GM19397 (cell line): Measurements from ENCODE around the gene MVP.

Experiments
- ATAC-seq: cut with Tn5 transposase; IDR thresholded peaks from one replicate; pipeline ENCODE4 v1.9.1; 2021; ENCODE audit warnings: mild to moderate bottlenecking, moderate library complexity; ENCODE audit not compliant: unreplicated experiment

MVP gene

DNA sequence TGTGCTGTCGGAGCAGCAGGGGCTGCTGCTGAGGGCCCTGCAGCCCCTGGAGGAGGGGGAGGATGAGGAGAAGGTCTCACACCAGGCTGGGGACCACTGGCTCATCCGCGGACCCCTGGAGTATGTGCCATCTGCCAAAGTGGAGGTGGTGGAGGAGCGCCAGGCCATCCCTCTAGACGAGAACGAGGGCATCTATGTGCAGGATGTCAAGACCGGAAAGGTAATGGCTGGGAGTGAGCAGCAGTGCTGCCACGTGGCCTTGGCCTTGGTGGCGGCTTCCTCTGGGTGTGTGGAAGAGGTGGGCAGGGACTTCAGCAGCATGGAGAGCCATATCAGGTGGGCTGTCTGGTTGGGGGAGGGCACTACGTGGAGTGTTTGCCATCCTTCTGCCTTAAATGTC, 20.0 kb downstream of the MVP start:
- no peak for ATAC-seq

DNA sequence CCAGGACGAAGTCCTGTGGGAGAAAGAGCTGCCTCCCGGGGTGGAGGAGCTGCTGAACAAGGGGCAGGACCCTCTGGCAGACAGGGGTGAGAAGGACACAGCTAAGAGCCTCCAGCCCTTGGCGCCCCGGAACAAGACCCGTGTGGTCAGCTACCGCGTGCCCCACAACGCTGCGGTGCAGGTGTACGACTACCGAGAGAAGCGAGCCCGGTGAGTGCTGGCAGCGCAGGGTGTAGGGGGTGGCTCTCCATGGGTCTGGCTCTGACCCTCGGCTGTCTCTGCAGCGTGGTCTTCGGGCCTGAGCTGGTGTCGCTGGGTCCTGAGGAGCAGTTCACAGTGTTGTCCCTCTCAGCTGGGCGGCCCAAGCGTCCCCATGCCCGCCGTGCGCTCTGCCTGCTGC, 21.4 kb downstream of the MVP start:
- ATAC-seq, result no peak

DNA sequence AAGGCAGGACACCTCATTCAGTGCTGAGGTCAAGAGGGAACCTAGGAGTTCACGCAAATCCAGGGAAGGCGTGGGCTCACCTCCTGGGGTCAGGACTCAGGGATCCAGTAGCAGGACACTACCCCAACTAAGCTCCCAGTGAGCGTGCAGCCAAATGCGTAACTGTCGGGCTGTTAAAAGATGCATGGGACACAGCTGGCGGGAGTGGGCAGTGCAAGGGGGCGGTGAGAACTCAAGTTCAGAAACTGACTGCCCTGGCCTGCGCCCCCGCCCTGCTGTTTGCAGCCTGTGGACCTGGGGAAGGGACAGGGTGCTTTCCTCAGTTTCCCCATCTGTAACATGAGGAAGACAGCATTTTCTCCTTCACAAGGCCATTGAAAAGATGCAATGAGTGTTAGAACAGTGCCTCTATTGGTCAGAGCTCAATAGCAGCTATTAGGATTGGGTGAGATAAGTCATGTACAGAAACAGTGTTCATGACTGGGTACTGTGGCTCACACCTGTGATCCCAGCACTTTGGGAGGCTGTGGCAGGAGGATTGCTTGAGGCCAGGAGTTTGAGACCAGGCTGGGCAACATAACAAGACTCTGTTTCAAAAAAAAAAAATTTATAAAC, 22.6 kb downstream of the MVP start:
- ATAC-seq, result no peak

DNA sequence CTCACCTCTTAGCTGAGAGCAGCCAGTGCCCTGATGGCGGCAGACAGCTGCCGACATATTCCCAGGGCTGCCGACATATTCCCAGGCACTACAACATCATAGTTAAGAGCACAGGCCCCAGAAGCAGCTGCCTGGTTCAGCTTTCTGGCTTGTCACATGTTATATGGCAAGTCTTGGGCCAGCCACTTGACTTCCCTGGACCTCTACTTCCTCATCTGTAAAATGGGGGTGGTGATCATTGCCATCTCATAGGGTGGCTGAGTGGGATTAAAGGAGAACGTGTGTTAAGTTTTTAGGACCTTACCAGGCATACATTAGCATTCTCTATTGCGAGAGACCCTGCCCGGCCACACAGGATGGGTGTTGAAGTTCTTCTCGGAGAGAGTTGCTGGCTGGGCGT, 23.7 kb downstream of the MVP start:
- ATAC-seq, result no peak

DNA sequence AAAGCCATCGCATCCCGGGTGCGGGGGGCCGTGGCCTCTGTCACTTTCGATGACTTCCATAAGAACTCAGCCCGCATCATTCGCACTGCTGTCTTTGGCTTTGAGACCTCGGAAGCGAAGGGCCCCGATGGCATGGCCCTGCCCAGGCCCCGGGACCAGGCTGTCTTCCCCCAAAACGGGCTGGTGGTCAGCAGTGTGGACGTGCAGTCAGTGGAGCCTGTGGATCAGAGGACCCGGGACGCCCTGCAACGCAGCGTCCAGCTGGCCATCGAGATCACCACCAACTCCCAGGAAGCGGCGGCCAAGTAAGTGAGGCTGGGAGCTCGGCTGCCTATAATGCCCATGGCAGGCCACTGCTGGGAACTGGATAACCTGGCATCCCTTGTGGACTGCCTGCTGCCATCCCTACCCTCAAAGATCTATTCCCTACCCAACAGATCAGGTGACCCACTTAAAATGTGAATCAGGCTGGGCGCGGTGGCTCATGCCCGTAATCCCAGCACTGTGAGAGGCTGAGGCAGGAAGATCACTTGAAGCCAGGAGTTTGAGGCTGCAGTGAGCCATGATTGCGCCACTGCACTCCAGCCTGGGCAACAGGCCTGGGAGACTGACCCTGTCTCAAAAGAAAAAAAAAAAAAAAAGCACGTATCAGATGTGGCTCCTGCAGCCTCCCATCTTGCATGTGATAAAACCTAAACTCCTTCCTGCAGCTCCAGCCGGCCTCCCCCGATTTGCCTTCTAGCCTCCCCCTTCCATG, 24.5 kb downstream of the MVP start:
- no peak for ATAC-seq

DNA sequence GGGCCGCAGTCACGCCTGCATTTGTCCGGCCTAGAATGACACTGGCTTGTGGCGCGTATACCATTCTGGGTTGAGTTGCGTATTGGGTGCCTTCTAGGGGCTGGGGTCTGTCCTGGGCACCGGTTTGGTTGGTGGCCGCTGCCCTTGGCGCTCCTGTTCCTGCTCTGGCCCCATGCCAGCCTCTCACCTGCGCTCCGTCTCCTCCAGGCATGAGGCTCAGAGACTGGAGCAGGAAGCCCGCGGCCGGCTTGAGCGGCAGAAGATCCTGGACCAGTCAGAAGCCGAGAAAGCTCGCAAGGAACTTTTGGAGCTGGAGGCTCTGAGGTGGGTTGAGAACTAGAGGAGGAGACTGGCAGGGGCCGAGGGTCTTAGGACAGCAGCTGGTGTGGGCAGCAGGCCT, 25.4 kb downstream of the MVP start:
- ATAC-seq, result no peak

DNA sequence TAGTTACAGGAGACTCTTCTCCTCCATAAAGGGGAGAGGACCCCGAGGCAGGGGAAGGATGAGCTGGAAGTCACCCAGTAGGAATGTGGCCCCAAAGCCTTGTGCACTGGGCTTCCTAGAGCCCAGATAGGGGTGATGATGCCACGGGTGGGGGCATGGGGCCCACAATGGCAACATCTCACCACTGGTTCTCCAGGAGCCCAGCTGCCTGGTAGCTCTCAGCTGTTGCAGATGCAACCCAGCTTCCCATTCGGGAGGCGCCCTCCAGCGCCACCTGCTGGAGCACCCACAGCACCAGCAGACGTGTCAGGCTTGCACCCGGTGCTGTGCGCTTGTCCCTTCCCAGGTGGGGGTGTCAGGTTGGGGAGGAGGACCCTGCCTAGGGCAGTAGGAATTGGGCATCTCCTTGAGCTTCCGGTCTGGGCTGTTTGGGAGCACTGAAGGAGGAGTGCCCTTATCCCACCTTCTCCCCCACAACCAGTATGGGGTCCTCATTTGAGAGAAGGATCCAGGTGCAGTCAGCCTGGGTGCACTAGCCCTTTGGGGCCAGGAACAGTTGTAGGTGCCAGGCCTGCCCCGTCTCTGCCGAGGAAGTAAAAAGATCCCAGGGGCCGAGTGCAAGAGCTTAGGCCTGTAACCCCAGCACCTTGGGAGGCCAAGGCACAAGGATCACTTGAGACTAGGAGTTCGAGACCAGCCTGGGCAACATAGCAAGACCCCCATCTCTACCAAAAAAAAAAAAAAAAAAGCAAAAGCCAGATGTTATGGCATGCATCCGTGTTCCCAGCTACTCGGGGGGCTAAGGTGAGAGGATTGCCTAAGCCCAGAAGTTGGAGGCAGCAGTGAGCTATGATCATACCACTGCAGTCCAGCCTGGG, 28.4 kb downstream of the MVP start:
- ATAC-seq, result no peak

DNA sequence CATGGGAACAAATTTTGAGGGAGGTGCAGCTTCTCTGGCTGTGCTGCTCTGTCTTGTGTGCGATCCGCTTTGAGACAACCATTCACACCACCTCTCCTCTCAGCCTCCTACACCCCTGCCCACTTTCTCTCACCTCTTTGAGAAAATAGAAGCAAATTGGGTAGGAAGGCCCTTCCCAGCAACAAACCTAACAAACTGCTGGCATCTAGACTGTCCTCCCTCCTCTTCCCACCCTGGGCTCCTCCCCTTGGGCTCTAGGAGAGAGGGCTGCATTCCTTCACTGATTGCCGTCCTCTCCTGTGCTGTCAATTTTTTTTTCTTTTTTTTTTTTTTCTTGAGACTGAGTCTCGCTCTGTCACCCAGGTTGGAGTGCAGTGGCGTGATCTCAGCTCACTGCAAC, 29.2 kb downstream of the MVP start:
- ATAC-seq, result no peak

DNA sequence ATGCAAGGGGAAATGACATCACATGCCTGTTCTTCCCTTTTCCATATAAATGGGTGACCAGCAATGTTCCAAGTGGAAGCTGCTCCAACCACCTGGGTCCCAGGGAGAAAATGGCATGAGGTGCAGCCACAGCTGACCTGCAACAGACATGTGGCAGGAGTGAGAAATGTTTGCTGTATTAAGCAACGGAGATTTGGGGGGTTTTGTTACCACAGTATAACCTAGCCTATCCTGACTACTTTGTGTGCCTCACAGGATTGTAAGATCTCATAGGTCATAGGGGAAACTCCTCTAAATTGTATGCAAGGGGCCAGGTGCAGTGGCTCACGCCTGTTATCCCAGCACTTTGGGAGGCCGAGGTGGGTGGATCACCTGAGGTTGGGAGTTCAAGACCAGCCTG, 30.7 kb downstream of the MVP start:
- ATAC-seq, result no peak

DNA sequence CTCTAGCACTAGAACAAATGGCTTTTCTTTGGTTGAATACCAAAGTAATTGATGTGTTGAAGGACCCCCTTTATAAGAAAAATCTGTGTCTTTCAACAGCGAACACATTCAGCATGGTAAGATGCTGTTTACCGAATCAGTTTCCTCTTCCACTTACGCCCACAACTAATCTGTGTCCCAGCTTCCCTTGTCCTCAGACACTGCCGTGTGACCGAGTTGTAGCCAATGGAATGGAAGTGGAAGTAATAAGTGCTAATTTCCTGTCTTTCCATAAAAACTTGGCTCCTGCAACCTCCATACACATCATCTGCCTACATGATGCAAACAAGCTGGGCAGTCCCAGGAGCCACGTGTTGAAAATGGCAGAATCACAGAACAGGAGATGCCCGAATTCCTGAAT, 32.4 kb downstream of the MVP start:
- ATAC-seq, result no peak

DNA sequence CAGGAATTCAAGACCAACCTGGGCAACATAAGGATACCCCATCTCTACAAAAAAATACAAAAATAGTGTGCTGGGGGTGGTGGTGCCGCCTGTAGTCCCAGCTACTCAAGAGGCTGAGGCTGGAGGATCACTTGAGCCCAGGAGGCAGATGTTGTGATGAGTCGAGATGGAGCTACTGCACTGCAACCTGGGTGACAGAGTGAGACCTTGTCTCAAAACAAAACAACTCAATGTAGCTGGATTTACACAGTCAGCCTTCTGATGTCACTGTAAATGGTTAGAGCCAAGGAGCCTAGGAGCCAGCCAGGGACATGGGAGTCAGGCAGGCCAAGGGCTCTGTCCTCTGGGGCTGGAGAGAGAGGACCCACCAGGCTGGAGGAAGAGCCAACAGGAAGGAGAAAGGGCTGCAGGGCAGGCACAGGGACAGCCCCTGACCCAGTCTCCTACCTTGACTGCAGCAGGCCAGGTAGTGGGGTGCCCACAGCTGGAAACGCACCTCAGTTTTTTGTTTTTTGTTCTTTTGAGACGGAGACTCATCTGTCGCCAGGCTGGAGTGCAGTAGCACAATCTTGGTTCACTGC, 34.3 kb downstream of the MVP start:
- no peak for ATAC-seq

DNA sequence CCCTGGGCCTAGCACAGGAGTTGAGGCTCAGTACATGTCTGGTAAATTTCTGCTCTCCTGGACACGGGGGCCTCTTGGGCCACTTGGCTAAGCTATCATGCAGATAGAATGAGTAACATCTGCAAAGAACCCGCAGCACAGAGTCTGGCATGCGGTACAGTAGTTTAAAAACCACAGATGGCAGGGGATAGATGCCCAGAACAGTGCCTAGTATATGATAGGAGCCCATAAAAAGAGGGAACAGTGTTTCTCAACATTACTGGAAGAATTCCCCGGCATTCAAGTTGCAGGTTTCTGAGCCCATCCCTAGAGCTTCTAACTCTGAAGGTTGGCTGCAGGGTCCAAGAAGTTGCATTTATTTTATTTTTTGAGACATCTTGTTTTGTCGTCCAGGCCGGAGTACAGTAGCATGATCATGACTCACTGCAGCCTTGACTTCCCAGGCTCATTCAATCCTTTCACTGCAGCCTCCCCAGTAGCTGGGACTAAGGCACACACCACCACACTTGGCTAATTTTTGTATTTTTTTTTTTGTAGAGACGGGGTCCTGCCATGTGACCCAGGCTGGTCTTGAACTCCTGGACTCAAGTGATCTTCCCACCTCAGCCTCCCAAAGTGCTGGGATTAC, 37.0 kb downstream of the MVP start:
- ATAC-seq, result no peak

DNA sequence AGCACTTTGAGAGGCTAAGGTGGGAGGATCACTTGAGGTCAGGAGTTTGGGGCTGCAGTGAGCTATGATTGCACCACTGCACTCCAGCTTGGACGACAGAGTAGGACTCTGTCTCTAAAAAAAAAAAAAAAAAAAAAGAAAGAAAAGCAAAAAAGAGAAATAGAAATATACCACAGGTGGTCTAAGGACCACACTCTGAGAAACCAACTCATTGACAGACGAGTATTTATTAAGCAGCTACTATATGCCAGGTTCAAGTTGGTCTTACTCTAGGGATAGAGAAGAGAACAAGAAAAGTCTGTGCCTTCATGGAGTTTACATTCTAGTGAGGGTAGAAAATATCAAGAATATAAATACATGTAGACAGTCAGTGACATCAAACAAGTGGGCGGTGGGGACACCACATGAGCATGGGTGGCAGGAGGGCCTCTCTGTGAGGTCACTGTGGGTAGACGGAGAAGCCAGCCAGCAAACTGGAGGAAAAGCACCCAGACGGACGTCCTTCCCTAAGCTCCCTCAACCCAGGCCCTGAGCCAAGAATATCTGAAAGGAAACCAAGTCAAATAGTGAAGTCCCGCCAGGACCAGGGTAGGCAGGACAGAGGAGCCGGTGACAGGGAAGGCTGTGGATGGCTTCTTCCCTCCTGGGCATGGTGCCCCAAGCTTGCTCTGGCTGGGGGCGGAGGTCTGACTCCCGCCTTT, 38.0 kb downstream of the MVP start:
- no peak for ATAC-seq

DNA sequence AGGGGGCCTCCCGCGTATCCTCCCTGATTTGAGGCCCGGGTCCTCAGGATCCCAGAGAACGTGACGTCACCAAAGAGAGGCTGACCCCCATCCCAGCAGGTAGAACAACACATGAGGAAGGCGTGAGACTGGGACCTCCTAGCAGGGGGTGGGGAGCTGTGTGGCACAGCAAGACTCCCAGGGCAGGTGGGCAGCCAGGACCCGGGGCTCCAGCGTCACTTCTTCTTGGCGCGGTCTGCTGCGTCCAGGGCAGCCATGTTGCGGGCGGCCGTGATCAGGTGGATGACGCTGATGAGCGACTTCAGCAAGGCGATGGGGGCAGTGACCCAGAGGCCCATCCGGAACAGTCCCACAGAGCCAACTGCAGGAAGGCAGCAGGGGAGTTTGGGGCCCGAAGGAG, 38.7 kb downstream of the MVP start:
- no peak for ATAC-seq

DNA sequence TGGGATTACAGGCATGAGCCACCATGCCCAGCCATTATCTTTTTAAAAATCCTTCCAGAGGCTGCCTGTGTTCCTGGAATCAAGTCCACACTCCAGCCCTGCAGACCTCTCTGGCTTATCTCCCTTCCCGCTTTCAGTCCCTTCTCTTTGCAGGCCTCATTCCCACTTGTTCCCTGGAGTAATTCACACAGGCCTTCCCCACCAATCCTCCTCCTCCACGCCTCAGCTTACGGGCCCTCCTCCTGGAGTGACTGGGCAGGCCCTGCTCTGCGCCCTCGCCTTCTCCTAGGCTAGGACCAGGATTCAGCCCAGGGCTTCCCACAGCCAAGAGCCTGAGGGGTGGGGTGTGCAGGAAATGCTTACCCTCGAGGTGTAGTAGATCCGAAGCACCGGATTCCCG, 40.0 kb downstream of the MVP start:
- ATAC-seq, result no peak

DNA sequence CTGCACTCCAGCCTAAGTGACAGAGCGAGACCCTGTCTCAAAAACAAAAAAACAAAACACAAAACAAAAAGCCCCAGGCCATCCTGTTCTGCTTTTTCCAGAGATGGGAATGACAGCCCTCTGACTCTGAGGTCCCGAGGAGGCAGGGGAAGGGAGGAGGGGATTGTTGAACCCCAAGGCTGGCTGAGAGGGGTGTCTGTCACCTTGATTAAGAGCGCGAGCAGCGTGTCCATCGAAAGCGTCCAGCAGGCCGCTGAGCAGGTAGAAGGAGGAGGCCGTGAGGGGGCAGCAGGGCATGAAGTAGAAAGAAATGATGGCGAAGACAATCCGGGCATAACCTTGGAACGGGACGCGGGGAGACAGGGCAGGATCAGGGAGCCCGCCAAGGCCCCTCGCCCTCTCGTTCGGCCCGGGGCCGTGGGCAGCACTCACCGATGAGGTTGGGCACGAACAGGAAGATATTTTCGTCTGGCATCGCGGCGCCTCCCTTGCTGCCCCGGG, 42.2 kb downstream of the MVP start:
- ATAC-seq, result no peak

DNA sequence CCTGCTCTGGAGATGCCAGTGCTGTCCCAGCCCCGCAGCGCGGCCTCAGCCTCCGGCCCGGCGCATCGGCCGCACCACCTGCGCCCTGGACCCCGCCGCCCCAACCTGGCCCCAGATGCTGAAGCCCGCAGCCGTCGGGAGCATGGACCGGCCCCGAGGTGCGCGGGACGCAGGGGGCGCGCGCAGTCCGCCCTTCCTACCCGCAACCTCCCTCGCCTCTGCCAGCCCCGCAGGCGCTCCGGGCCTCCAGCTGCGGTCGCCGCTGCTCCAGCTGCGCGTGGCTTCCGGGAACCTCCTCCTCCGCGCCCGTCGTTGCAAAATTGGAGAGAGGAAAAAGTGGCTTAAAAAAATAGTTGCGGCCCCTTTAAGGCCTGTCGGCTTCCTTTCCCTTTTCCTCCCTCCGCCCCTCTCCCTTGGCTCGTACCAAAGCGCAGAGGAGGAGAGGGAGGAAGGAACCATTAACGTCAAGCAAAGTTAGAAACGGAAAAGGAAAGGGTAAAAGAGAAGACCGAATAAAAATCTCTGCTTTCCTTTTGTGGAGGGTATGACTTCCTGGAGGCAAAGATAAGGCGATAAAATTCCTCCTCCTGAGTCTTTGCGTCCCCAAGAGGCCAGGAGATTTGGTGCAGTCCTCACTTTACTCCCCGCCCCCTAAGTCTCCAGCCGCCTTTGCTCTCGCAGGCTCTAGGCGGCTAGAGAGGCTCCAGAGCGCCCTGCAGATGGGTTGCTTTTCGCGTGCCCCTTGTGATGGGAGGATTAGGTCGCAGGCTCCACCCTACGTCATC, 42.8 kb downstream of the MVP start, which contains the start of gene CDIPT:
Gene CDIPT, minus strand, starts transcription at position 343 of the 785 bp plus-strand sequence. CDS start 369 bp downstream, outside the sequence.
- peak; percentile 85 for ATAC-seq

DNA sequence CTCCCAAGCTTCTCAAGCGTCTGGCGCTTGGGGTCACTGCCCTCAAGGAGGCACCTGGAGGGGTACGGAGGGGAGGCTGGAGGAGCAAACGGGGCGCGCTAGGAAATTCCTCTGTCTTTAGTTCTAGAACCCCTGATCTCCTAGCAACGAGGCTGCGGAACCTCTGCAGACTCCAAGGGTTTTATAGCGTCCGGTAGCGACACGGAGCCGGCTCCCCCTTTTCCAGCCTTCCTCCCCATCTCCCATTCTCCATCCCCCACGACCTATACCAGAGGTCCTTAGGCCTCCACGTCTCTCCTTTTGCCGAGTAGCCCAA, 43.4 kb downstream of the MVP start:
- ATAC-seq, result no peak

DNA sequence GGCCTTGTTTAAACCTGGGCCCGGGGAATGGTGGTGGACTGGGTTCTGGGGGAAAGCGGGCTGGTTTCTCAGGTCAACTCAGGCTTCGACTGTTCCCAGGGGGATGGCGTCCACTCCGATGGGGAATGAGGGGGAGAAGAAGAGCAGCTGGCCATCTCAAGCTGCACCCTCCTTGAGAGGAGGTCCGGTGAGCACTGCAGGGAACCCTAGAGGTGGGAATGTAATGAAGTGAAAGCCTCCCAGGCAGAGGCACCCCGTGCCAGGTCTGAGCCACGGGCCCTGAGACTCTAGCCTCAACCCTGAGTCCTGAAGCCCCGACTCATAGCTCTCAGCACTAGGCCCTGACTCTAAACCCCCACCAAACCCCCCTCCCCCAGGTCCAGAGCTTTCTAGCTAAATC, 43.9 kb downstream of the MVP start:
- ATAC-seq, result no peak
